DND-41 (cell line): Measurements from ENCODE around the gene FADS2.

ENCODE experiments used
- ATAC-seq: fragments of 200-7000 bp; cut with Tn5 transposase; 3 replicates; pipeline ENCODE4 v1.9.1; 2021; ENCODE audit warnings: low read depth; ENCODE audit not compliant: insufficient read depth
- DNase-seq: peaks from one replicate; pipeline ENCODE4 v3.0.0-alpha.2; 2020
- H2AFZ ChIP-seq: 2 replicates; pipeline ENCODE4 v1.6.0; 2012; ENCODE audit warnings: low read depth, low read length
- H3K27ac ChIP-seq: 2 replicates; pipeline ENCODE4 v1.5.1; 2012; ENCODE audit warnings: low read length, inconsistent platforms
- H3K27me3 ChIP-seq: fragments of 200-600 bp; sonication (generic); 2 replicates; pipeline ENCODE4 v1.6.0; 2012; ENCODE audit warnings: low read length, mild to moderate bottlenecking, inconsistent platforms; ENCODE audit not compliant: insufficient read depth, poor library complexity
- H3K36me3 ChIP-seq: 2 replicates; pipeline ENCODE4 v1.5.1; 2012; ENCODE audit warnings: low read length, inconsistent platforms; ENCODE audit not compliant: insufficient read depth
- H3K4me1 ChIP-seq: 2 replicates; pipeline ENCODE4 v1.5.1; 2012; ENCODE audit warnings: mild to moderate bottlenecking, low read length; ENCODE audit not compliant: insufficient read depth
- H3K4me2 ChIP-seq: 2 replicates; pipeline ENCODE4 v1.6.0; 2012; ENCODE audit warnings: mild to moderate bottlenecking, moderate library complexity, low read length, inconsistent platforms; ENCODE audit not compliant: insufficient read depth
- H3K4me3 ChIP-seq, 2 experiments: fragments of 200-600 bp in 1 of 2; shearing (Covaris generic) in 1 of 2; 2 replicates each; pipeline ENCODE4 v1.5.1; 2012 to 2016; ENCODE audit warnings: inconsistent platforms in 2 of 2, low read length in 2 of 2, mild to moderate bottlenecking in 2 of 2, low read depth in 1 of 2, moderate library complexity in 1 of 2
- H3K79me2 ChIP-seq: 2 replicates; pipeline ENCODE4 v1.6.0; 2012; ENCODE audit warnings: low read length, inconsistent platforms; ENCODE audit not compliant: insufficient read depth
- H3K9ac ChIP-seq: 2 replicates; pipeline ENCODE4 v1.6.0; 2012; ENCODE audit warnings: low read depth, mild to moderate bottlenecking, inconsistent platforms, low read length, moderate library complexity
- H3K9me3 ChIP-seq: 2 replicates; pipeline ENCODE4 v1.5.1; 2012; ENCODE audit warnings: low read length, moderate library complexity, mild to moderate bottlenecking, inconsistent platforms; ENCODE audit not compliant: insufficient read depth, severe bottlenecking
- H4K20me1 ChIP-seq: 2 replicates; pipeline ENCODE4 v1.6.0; 2012; ENCODE audit warnings: low read length; ENCODE audit not compliant: insufficient read depth
- CTCF ChIP-seq: IDR thresholded peaks from 2 replicates; pipeline ENCODE4 v1.5.1; 2012; ENCODE audit warnings: borderline replicate concordance, low read length, moderate library complexity, mild to moderate bottlenecking; ENCODE audit not compliant: poor library complexity, severe bottlenecking; ENCODE audit errors: extremely low read depth
- EZH2 ChIP-seq: IDR thresholded peaks from 3 replicates; pipeline ENCODE4 v1.6.1; 2012; ENCODE audit warnings: borderline replicate concordance, low read depth, mild to moderate bottlenecking, moderate library complexity, low read length, inconsistent platforms; ENCODE audit not compliant: severe bottlenecking

FADS2 gene

GRCh38 chr11:61904539-61905048 is 76.5 kb downstream of the FADS2 start:
- Histone ChIP-seq H3K4me1 (no peaks in the 10 kb centered on the region), H3K79me2 (no peaks in the 10 kb centered on the region), H2AFZ (no peak overlapping the region), H3K36me3 (no peaks in the 10 kb centered on the region), H3K27ac (no peak overlapping the region), H3K27me3 (no peaks in the 10 kb centered on the region), H3K4me2 (no peak overlapping the region), H3K9ac (no peak overlapping the region), H3K4me3 (no peak overlapping the region), H4K20me1 (0 out of 2 replicates have a peak, but pooled peaks cover 2% of the 10 kb centered on the region), H3K9me3 (no peaks in the 10 kb centered on the region)
- ATAC-seq (no peak), DNase-seq (no peak)
- no peak for TF ChIP-seq EZH2
- TF ChIP-seq CTCF = no peak

GRCh38 chr11:61905067-61905696 is 77.1 kb downstream of the FADS2 start:
- DNase-seq = no peak
- Histone ChIP-seq H3K4me2 (no peak overlapping the region), H3K4me1 (no peaks in the 10 kb centered on the region)

GRCh38 chr11:61905801-61906521 is 77.9 kb downstream of the FADS2 start:
- no peak overlapping the region for H2AFZ ChIP-seq
- no peaks in the 10 kb centered on the region for H3K9me3 ChIP-seq
- H3K27me3 ChIP-seq = no peaks in the 10 kb centered on the region
- H4K20me1 ChIP-seq = 0 out of 2 replicates have a peak, but pooled peaks cover 2% of the 10 kb centered on the region
- no peak for ATAC-seq
- no peak overlapping the region for H3K4me3 ChIP-seq
- no peaks in the 10 kb centered on the region for H3K4me1 ChIP-seq
- H3K79me2 ChIP-seq = no peaks in the 10 kb centered on the region
- H3K36me3 ChIP-seq = no peaks in the 10 kb centered on the region
- no peak overlapping the region for H3K9ac ChIP-seq
- no peak overlapping the region for H3K4me2 ChIP-seq
- H3K27ac ChIP-seq = no peak overlapping the region
- TF ChIP-seq EZH2 = no peak
- TF ChIP-seq CTCF = no peak
- no peak for DNase-seq

More at GRCh38 chr11:61905067-61905696, 77.1 kb downstream of the FADS2 start:
- no peak overlapping the region for H2AFZ ChIP-seq
- H3K4me3 ChIP-seq = no peak overlapping the region
- H3K9ac ChIP-seq = no peak overlapping the region
- ATAC-seq = no peak
- no peaks in the 10 kb centered on the region for H3K27me3 ChIP-seq
- H3K9me3 ChIP-seq = no peaks in the 10 kb centered on the region
- H4K20me1 ChIP-seq = 0 out of 2 replicates have a peak, but pooled peaks cover 2% of the 10 kb centered on the region
- H3K79me2 ChIP-seq = no peaks in the 10 kb centered on the region
- H3K27ac ChIP-seq = no peak overlapping the region
- no peaks in the 10 kb centered on the region for H3K36me3 ChIP-seq
- TF ChIP-seq EZH2 (no peak), CTCF (no peak)
